ENCODE measurements around the gene DPYD. TPM values are rescaled to one million over a fixed set of nuclear protein-coding genes. Genes with fewer than 3 reads are reported as not detected.

The DPYD gene
- total RNA-seq, 1 experiment from 2014 or later: 12.8 TPM

GRCh38 chr1:97424209-97424608 lies 496.6 kb downstream of the DPYD start:
- H3K36me3 ChIP-seq (ENCODE audit: low read depth, low read length): no peaks in the 10 kb centered on the region
- TF ChIP-seq EZH2phosphoT487 (IDR thresholded peaks at IDR 0.05; ENCODE audit: borderline replicate concordance, low read length) (no peak), EZH2 (IDR thresholded peaks at IDR 0.05; ENCODE audit: low read length, unreplicated experiment) (no peak), CTCF (conservative IDR thresholded peaks at IDR 0.05; ENCODE audit: low read depth, low read length) (no peak)
- H2AFZ ChIP-seq (ENCODE audit: low read length): no peak overlapping the region
- H3K27ac ChIP-seq (ENCODE audit: low read length): no peak overlapping the region
- ChIA-PET CTCF (no interaction called here), POLR2A (ENCODE audit: unreplicated experiment) (no interaction called here)
- H3K27me3 ChIP-seq (ENCODE audit: low read length): no peaks in the 10 kb centered on the region
- no peaks in the 10 kb centered on the region for H3K4me1 ChIP-seq (ENCODE audit: insufficient read depth, low read length)
- H4K20me1 ChIP-seq (ENCODE audit: low read length): no peaks in the 10 kb centered on the region
- no peak for ATAC-seq
- intact Hi-C loops (cut with micrococcal nuclease): no loop called here
- H3K4me2 ChIP-seq (ENCODE audit: low read length): no peak overlapping the region
- H3K79me2 ChIP-seq (ENCODE audit: low read length): no peaks in the 10 kb centered on the region
- H3F3A ChIP-seq (ENCODE audit: low read length, unreplicated experiment): no peaks in the 10 kb centered on the region
- no peak overlapping the region for H3K9ac ChIP-seq (ENCODE audit: low read length)
- no peak overlapping the region for H3K4me3 ChIP-seq (ENCODE audit: low read length)
- no peak for DNase-seq
- H3K9me3 ChIP-seq (ENCODE audit: low read length): no peaks in the 10 kb centered on the region
- no peaks in the 10 kb centered on the region for H3K9me2 ChIP-seq (replicated peaks; ENCODE audit: low read length)
- no TSS peak for BruUV-seq (replicated peaks)

- H4K20me1 ChIP-seq (ENCODE audit: low read length): no peaks in the 10 kb centered on the region
- H3K9ac ChIP-seq (ENCODE audit: low read length): no peak overlapping the region
- H3K9me2 ChIP-seq (replicated peaks; ENCODE audit: low read length): no peaks in the 10 kb centered on the region
- intact Hi-C loops (cut with micrococcal nuclease): no loop called here
- no peak overlapping the region for H2AFZ ChIP-seq (ENCODE audit: low read length)
- H3K36me3 ChIP-seq (ENCODE audit: low read depth, low read length): no peaks in the 10 kb centered on the region
- H3F3A ChIP-seq (ENCODE audit: low read length, unreplicated experiment): no peaks in the 10 kb centered on the region
- ATAC-seq (no peak), DNase-seq (no peak)
- TF ChIP-seq EZH2phosphoT487 (IDR thresholded peaks at IDR 0.05; ENCODE audit: borderline replicate concordance, low read length) (no peak), CTCF (conservative IDR thresholded peaks at IDR 0.05; ENCODE audit: low read depth, low read length) (no peak), EZH2 (IDR thresholded peaks at IDR 0.05; ENCODE audit: low read length, unreplicated experiment) (no peak)
- no peak overlapping the region for H3K4me2 ChIP-seq (ENCODE audit: low read length)
- H3K4me3 ChIP-seq (ENCODE audit: low read length): no peak overlapping the region
- no peaks in the 10 kb centered on the region for H3K79me2 ChIP-seq (ENCODE audit: low read length)
- CTCF ChIA-PET: interaction anchor here (0.6 kb wide), 1 partner anchor 285 kb away, joined by 3 read pairs; no protein-coding TSS in a partner anchor
- no peaks in the 10 kb centered on the region for H3K9me3 ChIP-seq (ENCODE audit: low read length)
- no TSS peak for BruUV-seq (replicated peaks)
- H3K27ac ChIP-seq (ENCODE audit: low read length): no peak overlapping the region
- POLR2A ChIA-PET (ENCODE audit: unreplicated experiment): no interaction called here
- no peaks in the 10 kb centered on the region for H3K4me1 ChIP-seq (ENCODE audit: insufficient read depth, low read length)
- H3K27me3 ChIP-seq (ENCODE audit: low read length): no peaks in the 10 kb centered on the region
Observed at GRCh38 chr1:97423403-97423802, 497.4 kb downstream of the DPYD start.

DNA sequence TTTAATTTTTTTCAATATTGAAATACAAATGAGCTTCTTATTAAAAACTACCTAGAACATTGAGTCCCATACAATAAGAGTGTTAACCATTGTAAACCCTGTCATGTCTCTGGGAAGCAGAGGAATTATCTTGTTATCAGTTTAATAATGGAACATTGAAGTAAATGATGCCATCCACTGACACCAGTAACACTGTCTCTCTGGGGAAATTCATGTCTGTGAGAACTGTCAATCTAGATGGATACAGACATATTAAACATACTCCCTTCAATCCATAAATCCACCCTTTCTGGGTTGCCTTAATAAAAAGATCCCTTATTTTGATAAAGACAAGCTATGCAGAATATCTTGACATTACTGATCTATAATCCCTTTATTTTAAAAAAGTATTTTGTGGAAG lies 503.2 kb downstream of the DPYD start:
- ChIA-PET CTCF (no interaction called here), POLR2A (ENCODE audit: unreplicated experiment) (no interaction called here)

More for the DNA sequence above, 503.2 kb downstream of the DPYD start:
- no peak overlapping the region for H3K4me2 ChIP-seq (ENCODE audit: low read length)
- H3K9me3 ChIP-seq (ENCODE audit: low read length): no peaks in the 10 kb centered on the region
- ATAC-seq (no peak), DNase-seq (no peak)
- H3K4me3 ChIP-seq (ENCODE audit: low read length): no peak overlapping the region
- no peaks in the 10 kb centered on the region for H3K4me1 ChIP-seq (ENCODE audit: insufficient read depth, low read length)
- no peaks in the 10 kb centered on the region for H3F3A ChIP-seq (ENCODE audit: low read length, unreplicated experiment)
- no peaks in the 10 kb centered on the region for H3K36me3 ChIP-seq (ENCODE audit: low read depth, low read length)
- H4K20me1 ChIP-seq (ENCODE audit: low read length): no peaks in the 10 kb centered on the region
- no peak overlapping the region for H3K9ac ChIP-seq (ENCODE audit: low read length)
- no peaks in the 10 kb centered on the region for H3K79me2 ChIP-seq (ENCODE audit: low read length)
- H3K27ac ChIP-seq (ENCODE audit: low read length): no peak overlapping the region
- H3K27me3 ChIP-seq (ENCODE audit: low read length): no peaks in the 10 kb centered on the region
- H3K9me2 ChIP-seq (replicated peaks; ENCODE audit: low read length): no peaks in the 10 kb centered on the region
- BruUV-seq (replicated peaks): no TSS peak
- intact Hi-C loops (cut with micrococcal nuclease): no loop called here
- TF ChIP-seq EZH2phosphoT487 (IDR thresholded peaks at IDR 0.05; ENCODE audit: borderline replicate concordance, low read length): no peak
- no peak for TF ChIP-seq EZH2 (IDR thresholded peaks at IDR 0.05; ENCODE audit: low read length, unreplicated experiment)
- no peak for TF ChIP-seq CTCF (conservative IDR thresholded peaks at IDR 0.05; ENCODE audit: low read depth, low read length)
- H2AFZ ChIP-seq (ENCODE audit: low read length): no peak overlapping the region

Data from PC-3 (cell line).